Globus pallidus (tissue), 1 donor: ENCODE measurements around the gene DKC1.

ENCODE experiments used
- DNase-seq: peaks from one replicate; pipeline ENCODE4 v3.0.0-alpha.2; 2015; ENCODE audit warnings: low spot score

Gene DKC1

GRCh38 chrX:154762537-154763296 is at the start of gene DKC1:
Gene DKC1, plus strand, starts transcription at chrX:154762864. Its CDS starts 102 bp downstream, at chrX:154762966.
- DNase-seq, result peak; percentile 93

DNA sequence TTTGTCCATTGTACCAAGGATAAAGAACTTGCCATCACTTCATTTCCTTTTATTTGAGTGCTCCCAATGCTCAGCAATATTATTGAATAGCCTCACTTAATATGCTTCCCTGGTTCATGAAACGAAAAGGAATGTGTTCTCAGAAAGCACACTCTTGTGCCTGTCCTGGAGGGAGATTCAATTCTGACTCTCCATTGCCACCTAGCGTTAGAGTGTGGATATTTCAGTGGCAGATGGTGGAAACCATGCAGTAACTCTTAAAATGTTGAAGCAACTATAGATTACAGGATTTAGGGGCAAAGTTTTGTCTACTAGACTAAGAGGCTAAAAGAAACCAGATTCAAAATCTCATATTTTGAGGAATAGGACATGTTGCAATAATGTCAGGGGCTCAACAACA is 47.7 kb upstream of the DKC1 start:
- DNase-seq, result peak; percentile 46

GRCh38 chrX:154715825-154716224 is 46.8 kb upstream of the DKC1 start:
- DNase-seq, result no peak

DNA sequence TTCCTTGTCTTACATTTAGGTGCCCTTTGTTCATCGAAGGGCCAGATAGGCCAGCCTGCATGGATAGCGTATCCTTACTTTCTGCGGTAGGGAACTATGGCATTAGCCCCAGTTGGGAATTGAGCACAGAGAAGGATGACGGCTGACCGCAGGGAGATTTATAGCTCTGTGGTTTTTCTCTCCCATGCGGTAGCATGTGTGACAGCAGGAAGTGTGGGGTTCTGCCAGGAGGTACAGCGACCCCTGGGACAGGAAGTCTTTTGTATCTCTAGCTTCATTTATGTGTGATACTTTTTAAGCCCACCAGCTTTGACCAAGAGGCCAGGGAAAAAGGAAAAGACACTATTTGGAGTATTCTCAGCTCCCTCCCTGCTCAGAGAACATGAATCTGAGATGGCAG is 44.8 kb upstream of the DKC1 start:
- no peak for DNase-seq

- no peak for DNase-seq
These were observed 44.0 kb upstream of the DKC1 start for GRCh38 chrX:154718616-154719015.

DNA sequence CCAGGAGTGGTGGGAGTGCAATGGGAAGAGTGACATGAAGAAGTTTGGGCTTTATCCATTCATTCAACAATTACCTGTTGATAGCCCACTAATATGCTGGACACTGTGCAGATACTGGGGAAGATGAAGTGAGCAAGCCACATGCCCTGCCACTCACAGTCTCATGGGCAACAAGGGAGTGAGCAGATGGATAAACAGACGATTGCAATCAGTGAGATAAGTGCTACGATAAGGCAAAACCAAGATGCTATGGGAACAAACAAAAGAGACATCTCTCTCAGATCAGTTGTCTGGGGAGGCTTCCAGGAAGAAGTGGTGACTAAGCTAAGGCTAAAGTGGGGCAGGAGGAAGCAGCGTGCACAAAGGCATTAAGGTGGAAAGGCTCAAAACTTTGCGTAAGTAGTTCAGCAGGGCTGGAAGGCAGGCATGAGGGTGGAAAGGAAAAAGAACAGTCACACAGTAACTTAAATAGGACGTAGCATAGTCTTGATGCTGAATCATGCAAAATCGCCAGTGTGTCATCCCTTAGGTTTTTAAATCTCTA is 43.5 kb upstream of the DKC1 start:
- DNase-seq, result no peak

GRCh38 chrX:154720067-154720466 is 42.6 kb upstream of the DKC1 start:
- DNase-seq, result no peak

GRCh38 chrX:154721155-154721554 is 41.5 kb upstream of the DKC1 start:
- DNase-seq, result no peak

DNA sequence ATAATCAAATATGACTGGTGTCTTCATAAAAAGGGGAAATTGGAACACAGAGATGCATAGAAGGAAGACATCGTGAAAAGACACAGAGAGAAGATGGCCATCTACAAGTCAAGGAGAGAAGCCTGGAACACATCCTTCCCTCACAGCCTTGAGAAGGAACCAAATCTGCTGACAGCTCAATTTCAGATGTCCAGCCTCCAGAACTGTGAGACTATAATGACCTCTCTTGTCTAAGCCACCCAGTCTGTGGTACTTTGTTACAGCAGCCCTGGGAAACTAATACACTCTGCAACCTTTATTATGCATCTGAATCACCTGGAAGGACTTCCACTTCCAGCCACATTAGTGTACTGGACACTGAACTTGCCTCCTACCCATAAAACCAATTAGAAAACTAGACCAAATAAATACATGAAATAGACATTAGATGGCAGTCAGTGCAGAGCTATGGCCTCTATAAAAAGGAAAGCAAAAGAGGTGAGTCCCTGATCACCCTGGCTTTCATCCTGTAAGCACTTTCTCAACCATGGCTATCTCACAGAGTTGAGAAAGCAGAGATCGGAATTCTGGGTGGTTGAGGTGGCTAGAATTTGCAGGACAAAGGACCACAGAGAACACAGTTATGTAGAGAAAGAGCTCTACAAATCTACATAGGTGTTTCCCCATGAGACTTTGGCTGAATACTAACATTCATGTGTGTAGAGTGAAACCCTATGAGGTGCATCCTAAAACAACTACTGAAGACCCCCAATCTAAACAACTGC is 37.5 kb upstream of the DKC1 start:
- no peak for DNase-seq

DNA sequence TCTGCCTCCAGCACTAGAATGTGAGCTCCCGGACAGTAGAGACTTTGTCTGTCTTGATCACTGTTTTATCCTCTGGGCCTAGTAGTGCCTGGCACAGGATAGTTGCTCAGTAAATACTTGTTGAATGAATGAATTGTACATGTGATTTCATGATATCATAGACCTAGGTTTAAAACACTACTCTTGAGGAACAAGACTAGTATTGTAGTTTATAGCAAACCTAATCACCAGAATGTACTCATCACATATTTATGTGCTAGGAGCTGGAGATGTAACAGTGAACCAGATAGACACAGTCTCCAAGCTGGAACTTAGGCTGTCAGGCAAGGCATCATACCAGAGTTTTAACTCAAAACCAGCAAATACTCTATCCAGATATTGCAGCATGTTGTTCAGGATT is 35.2 kb upstream of the DKC1 start:
- DNase-seq, result no peak

DNA sequence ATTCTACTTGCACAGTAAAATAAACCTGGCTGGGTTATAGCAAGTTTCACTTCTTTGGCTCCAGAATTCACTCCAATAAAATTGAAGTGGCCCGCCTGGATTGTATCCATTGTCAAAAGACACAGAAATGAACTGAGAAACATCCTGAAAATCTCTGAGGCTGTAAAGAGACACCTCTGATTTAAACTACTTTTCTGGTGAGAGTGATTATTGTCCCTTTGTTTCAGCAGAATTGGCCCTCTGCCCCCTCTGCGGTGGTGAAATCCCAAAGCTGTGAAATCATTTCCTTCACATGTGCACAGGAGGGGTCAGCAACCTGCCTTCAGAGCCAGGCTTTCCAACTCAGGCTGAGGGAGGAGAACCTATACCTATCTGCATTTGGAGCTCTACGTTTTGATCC is 34.8 kb upstream of the DKC1 start:
- DNase-seq, result no peak

GRCh38 chrX:154728431-154729190 is 34.1 kb upstream of the DKC1 start:
- DNase-seq, result no peak

DNA sequence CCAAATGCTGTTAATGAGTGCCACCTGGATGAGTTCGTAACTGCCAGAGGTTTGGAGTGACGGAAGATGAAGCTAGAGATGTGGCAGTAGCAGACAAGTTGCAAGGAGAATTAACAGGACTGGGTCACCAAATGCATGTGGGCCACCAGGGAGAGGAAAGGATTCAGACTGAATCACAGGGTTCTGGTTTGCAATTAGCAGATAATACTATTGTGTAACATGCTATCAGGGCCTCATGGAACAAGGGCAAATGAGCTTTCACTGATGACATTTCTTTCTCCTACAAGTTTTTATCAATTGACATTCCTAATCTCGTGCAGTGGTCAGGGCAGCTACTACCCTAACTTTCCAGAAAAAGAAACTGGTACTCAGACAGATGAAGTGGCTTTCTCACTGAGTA is 33.2 kb upstream of the DKC1 start:
- no peak for DNase-seq

DNA sequence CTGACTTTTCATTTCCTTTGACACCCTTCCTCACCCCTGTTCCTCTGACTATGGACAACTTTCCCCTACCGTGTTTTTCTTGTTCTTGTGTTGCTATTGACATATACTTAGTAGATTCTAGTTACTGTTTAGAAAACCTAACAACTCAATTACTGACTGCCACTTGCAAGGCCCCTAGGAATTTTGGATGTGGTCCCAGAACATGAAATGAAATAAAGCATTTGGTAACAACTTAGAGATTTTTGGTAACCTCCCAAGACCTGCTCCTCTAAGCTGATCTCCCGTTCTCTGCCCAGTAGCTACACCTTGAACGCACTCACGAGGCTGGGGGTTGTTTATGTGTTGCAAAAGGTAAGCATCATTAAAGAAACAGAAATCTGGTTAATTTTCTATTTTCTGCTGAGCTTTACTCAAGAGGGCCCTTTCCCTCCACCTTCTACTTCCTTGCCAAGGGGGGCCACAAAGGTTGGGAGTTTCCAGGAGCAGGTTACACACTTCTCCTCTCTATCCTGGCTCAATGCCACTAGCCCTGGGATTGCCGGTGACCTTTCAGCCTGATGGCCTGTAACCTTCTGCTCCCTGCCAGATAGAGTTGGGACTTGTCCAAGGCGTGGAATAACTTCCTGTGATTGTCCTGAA is 32.3 kb upstream of the DKC1 start:
- DNase-seq, result no peak

DNA sequence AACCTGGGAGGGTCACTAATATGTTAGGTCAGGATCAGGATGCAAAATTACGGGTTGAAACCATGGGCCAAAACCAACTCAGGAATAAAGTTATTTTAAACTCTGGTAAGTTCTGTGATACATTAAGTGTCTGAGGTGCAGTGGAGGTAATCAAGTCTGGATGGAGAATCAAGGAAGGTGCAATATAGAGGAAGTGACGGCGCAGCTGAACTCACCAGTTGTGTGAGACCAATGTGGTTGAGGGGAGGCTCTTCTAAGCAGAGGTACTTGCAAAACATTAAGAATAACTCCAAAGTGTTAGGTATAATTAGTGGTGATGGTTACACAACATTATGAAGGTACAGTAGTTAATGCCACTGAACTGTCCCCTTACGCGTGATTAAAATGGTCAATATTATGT is 31.5 kb upstream of the DKC1 start:
- DNase-seq, result no peak

- DNase-seq, result no peak
These were observed 30.8 kb upstream of the DKC1 start for GRCh38 chrX:154731881-154732280.

- no peak for DNase-seq
These were observed 30.1 kb upstream of the DKC1 start for GRCh38 chrX:154732421-154733065.

GRCh38 chrX:154733066-154733425 is 29.6 kb upstream of the DKC1 start:
- DNase-seq, result no peak

DNA sequence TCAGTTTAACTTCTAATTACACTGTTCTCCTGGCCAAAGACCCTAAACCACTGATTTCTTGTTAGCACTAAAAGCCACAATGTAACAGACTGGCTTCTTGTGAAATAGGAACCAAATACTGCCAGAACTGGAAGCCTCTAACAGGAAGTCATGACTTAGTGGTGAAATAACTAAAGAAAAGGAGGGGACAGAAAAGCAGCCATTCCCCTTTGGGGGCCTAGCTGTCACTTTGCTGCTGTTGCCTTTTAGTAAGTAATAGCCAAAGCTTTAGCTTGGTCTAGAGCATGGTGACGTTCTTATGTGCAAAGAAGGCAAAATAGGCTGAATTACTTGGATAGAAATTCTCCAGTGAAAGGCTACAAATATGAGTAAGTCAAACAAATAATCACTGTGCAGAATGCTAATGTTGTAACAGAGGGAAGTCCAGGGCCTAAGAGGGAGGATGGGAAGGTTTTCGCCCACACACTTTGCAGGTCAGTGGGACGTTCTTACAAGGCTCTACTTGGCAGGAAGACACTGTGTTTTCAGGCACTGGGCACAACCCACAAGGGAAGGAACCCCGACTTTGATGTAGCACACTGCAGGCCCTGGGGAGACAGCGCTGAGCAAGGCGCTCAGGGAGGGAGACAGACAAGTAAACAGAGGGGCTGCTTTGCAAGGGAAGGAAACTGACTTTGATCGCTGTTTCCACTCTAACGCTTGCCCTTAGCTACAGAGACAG is 28.4 kb upstream of the DKC1 start:
- peak; percentile 46 for DNase-seq

DNA sequence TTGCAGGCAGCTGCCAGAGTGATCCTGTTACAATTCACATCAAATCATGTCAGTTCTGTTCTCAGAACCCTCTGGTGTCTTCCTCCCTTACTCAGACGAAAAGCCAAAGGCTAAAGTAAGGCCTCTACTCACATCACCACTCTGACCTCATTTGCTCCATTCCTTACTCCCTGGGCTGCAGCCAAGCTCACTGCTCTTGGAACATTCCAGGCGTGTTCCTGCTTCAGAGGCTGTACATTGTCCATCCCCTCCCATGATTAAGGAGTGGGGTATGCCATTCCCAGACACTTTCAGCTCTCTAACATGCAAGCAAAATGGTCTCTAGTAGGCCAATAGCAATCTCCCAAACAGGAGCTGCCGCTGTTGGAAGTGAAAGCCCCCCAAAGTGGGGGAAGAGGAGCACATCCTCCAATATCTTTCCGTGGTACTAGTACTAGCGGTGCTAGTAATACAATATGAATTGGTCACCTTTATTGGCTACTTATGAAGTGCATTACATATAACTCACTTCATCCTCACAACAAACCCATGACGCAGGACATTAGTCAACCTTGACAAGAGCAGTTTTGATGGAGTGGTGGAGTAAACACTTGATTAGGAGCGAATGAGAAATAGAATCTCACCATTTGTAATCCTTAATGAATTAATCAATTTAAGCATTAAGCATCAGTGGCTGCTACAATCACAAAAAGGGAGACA is 26.8 kb upstream of the DKC1 start:
- no peak for DNase-seq
